SH-SY5Y (cell line): ENCODE data around the gene ENOX1.

Experiments
- GATA2 ChIP-seq: IDR thresholded peaks from 2 replicates; pipeline ENCODE4 v1.6.1; 2011; ENCODE audit warnings: mild to moderate bottlenecking, low read depth, low read length
- GATA3 ChIP-seq: IDR thresholded peaks from 2 replicates; pipeline ENCODE4 v1.6.1; 2011; ENCODE audit warnings: low read depth, mild to moderate bottlenecking, low read length, moderate library complexity

- TF ChIP-seq GATA3 (no peak), GATA2 (no peak)
Observed at GRCh38 chr13:43240278-43240677, 546.5 kb downstream of the ENOX1 start.
